OCI-LY1 (cell line): ENCODE data around the gene MYO1D.

Experiments
- H2AFZ ChIP-seq: fragments of 200-600 bp; sonication (generic), shearing (Covaris generic); 2 replicates; pipeline ENCODE4 v1.6.0; 2014; ENCODE audit warnings: antibody characterized with exemption, mild to moderate bottlenecking, low read length
- H3F3A ChIP-seq: fragments of 200-600 bp; sonication (generic), shearing (Covaris generic); 2 replicates; pipeline ENCODE4 v1.6.0; 2014; ENCODE audit warnings: mild to moderate bottlenecking, antibody characterized with exemption, low read length, moderate library complexity; ENCODE audit not compliant: insufficient read depth
- H3K27ac ChIP-seq: fragments of 200-600 bp; sonication (generic); 2 replicates; pipeline ENCODE4 v1.5.1; 2014; ENCODE audit warnings: low read length, mixed run types, mild to moderate bottlenecking, low read depth; ENCODE audit not compliant: poor library complexity, severe bottlenecking
- H3K27me3 ChIP-seq: fragments of 200-600 bp; sonication (generic); 2 replicates; pipeline ENCODE4 v1.6.0; 2014; ENCODE audit warnings: antibody characterized with exemption, mild to moderate bottlenecking, low read length, moderate library complexity; ENCODE audit not compliant: insufficient read depth
- H3K36me3 ChIP-seq: fragments of 200-600 bp; sonication (generic); 2 replicates; pipeline ENCODE4 v1.6.1; 2014; ENCODE audit warnings: mild to moderate bottlenecking, antibody characterized with exemption, low read length, moderate library complexity, mixed read lengths; ENCODE audit not compliant: insufficient read depth
- H3K4me1 ChIP-seq: fragments of 200-600 bp; sonication (generic); 2 replicates; pipeline ENCODE4 v1.5.1; 2014; ENCODE audit warnings: mild to moderate bottlenecking, low read length, moderate library complexity; ENCODE audit not compliant: insufficient read depth, severe bottlenecking
- H3K4me2 ChIP-seq: fragments of 200-600 bp; sonication (generic), shearing (Covaris generic); 2 replicates; pipeline ENCODE4 v1.6.1; 2014; ENCODE audit warnings: low read length
- H3K4me3 ChIP-seq: fragments of 200-600 bp; sonication (generic); 2 replicates; pipeline ENCODE4 v1.5.1; 2014; ENCODE audit warnings: low read length, low read depth, mild to moderate bottlenecking, mixed read lengths; ENCODE audit not compliant: poor library complexity, severe bottlenecking
- H3K79me2 ChIP-seq: fragments of 200-600 bp; shearing (Covaris generic); 2 replicates; pipeline ENCODE4 v1.6.1; 2016; ENCODE audit warnings: mixed run types, low read length, mixed read lengths; ENCODE audit not compliant: insufficient read depth
- H3K9ac ChIP-seq: fragments of 200-600 bp; sonication (generic), shearing (Covaris generic); 2 replicates; pipeline ENCODE4 v1.6.1; 2014; ENCODE audit warnings: mild to moderate bottlenecking, low read length, mixed read lengths
- H3K9me2 ChIP-seq: fragments of 200-600 bp; sonication (generic), shearing (Covaris generic); 2 replicates; pipeline ENCODE4 v1.6.1; 2014; ENCODE audit warnings: low read depth, mild to moderate bottlenecking, low read length, mixed read lengths
- H3K9me3 ChIP-seq: fragments of 200-600 bp; shearing (Covaris generic); 2 replicates; pipeline ENCODE4 v1.6.1; 2014; ENCODE audit warnings: low read length, mixed read lengths
- H4K20me1 ChIP-seq: fragments of 200-600 bp; sonication (generic), shearing (Covaris generic); 2 replicates; pipeline ENCODE4 v1.6.0; 2016; ENCODE audit warnings: mild to moderate bottlenecking, low read length; ENCODE audit not compliant: insufficient read depth
- EZH2 ChIP-seq: fragments of 200-600 bp; sonication (generic), shearing (Covaris generic); IDR thresholded peaks from 2 replicates; pipeline ENCODE4 v1.8.0; 2017; ENCODE audit warnings: borderline replicate concordance, mixed run types, mild to moderate bottlenecking, antibody characterized with exemption, low read length, moderate library complexity, mixed read lengths
- TF ChIP-seq, protein P1 (sequence below): fragments of 200-600 bp; sonication (generic), shearing (Covaris generic); IDR thresholded peaks from 2 replicates; pipeline ENCODE4 v1.5.1; 2017; ENCODE audit warnings: mild to moderate bottlenecking, antibody characterized with exemption, low read length, moderate library complexity, mixed read lengths

MYO1D gene

GRCh38 chr17:32916134-32916533 lies 39.2 kb upstream of the MYO1D start:
- Histone ChIP-seq H3K27ac (no peak overlapping the region), H3F3A (no peaks in the 10 kb centered on the region), H3K4me3 (no peak overlapping the region), H3K9me2 (no peaks in the 10 kb centered on the region), H3K9me3 (no peaks in the 10 kb centered on the region), H3K79me2 (no peaks in the 10 kb centered on the region), H3K4me2 (no peak overlapping the region), H3K36me3 (no peaks in the 10 kb centered on the region), H2AFZ (no peak overlapping the region), H4K20me1 (no peaks in the 10 kb centered on the region), H3K9ac (no peak overlapping the region), H3K4me1 (no peaks in the 10 kb centered on the region), H3K27me3 (no peaks in the 10 kb centered on the region)
- TF ChIP-seq EZH2, result no peak
- TF ChIP-seq, protein P1, sequence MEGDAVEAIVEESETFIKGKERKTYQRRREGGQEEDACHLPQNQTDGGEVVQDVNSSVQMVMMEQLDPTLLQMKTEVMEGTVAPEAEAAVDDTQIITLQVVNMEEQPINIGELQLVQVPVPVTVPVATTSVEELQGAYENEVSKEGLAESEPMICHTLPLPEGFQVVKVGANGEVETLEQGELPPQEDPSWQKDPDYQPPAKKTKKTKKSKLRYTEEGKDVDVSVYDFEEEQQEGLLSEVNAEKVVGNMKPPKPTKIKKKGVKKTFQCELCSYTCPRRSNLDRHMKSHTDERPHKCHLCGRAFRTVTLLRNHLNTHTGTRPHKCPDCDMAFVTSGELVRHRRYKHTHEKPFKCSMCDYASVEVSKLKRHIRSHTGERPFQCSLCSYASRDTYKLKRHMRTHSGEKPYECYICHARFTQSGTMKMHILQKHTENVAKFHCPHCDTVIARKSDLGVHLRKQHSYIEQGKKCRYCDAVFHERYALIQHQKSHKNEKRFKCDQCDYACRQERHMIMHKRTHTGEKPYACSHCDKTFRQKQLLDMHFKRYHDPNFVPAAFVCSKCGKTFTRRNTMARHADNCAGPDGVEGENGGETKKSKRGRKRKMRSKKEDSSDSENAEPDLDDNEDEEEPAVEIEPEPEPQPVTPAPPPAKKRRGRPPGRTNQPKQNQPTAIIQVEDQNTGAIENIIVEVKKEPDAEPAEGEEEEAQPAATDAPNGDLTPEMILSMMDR, result no peak

DNA sequence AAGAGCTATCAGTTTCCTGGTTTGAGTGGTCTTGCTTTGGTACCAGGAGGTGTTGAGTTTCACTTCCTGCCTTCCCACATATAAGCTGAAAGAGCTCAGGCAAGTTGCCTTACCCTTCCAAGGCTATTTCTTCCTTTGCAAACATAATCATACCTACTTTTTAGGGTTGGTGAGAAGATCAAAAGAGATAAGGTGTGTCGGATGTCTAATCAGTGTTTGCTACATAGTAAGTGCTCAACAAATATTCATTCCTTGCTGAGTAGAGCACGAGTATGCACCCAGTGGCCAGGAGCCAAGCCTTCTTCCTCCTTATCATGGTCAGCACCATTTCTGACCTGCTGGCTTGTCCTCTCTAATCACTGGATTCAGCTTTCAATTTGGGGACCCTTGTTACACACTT lies 38.3 kb upstream of the MYO1D start:
- H3K79me2 ChIP-seq, result no peaks in the 10 kb centered on the region
- H3K27ac ChIP-seq, result no peak overlapping the region
- no peaks in the 10 kb centered on the region for H3K9me2 ChIP-seq
- no peaks in the 10 kb centered on the region for H3F3A ChIP-seq
- no peaks in the 10 kb centered on the region for H3K27me3 ChIP-seq
- no peak overlapping the region for H3K4me3 ChIP-seq
- H3K36me3 ChIP-seq, result no peaks in the 10 kb centered on the region
- H3K9ac ChIP-seq, result no peak overlapping the region
- H3K4me1 ChIP-seq, result no peaks in the 10 kb centered on the region
- H2AFZ ChIP-seq, result no peak overlapping the region
- no peak overlapping the region for H3K4me2 ChIP-seq
- no peaks in the 10 kb centered on the region for H4K20me1 ChIP-seq
- no peak for TF ChIP-seq EZH2
- no peaks in the 10 kb centered on the region for H3K9me3 ChIP-seq

GRCh38 chr17:32914181-32914580 lies 37.3 kb upstream of the MYO1D start:
- H3K9me3 ChIP-seq, result no peaks in the 10 kb centered on the region
- no peaks in the 10 kb centered on the region for H3F3A ChIP-seq
- H3K4me1 ChIP-seq, result no peaks in the 10 kb centered on the region
- TF ChIP-seq EZH2, result no peak
- TF ChIP-seq, protein P1, result no peak
- H2AFZ ChIP-seq, result no peak overlapping the region
- H3K79me2 ChIP-seq, result no peaks in the 10 kb centered on the region
- no peak overlapping the region for H3K27ac ChIP-seq
- H3K36me3 ChIP-seq, result no peaks in the 10 kb centered on the region
- H3K27me3 ChIP-seq, result no peaks in the 10 kb centered on the region
- no peaks in the 10 kb centered on the region for H3K9me2 ChIP-seq
- H3K4me3 ChIP-seq, result no peak overlapping the region
- H3K4me2 ChIP-seq, result no peak overlapping the region
- no peaks in the 10 kb centered on the region for H4K20me1 ChIP-seq
- H3K9ac ChIP-seq, result no peak overlapping the region

GRCh38 chr17:32913593-32913992 lies 36.7 kb upstream of the MYO1D start:
- Histone ChIP-seq H4K20me1 (no peaks in the 10 kb centered on the region), H3K4me2 (no peak overlapping the region), H3K36me3 (no peaks in the 10 kb centered on the region), H3K4me1 (no peaks in the 10 kb centered on the region), H3K4me3 (no peak overlapping the region), H3K27ac (no peak overlapping the region), H3K27me3 (no peaks in the 10 kb centered on the region), H3K9me2 (no peaks in the 10 kb centered on the region), H3K79me2 (no peaks in the 10 kb centered on the region), H3K9me3 (no peaks in the 10 kb centered on the region), H2AFZ (no peak overlapping the region), H3K9ac (no peak overlapping the region), H3F3A (no peaks in the 10 kb centered on the region)
- TF ChIP-seq, protein P1, result no peak
- TF ChIP-seq EZH2, result no peak
